Endothelial cell of umbilical vein (primary cell): Measurements from ENCODE around the gene ZNF511. TPM values are rescaled to one million over a fixed set of nuclear protein-coding genes. Genes with fewer than 3 reads are reported as not detected.

Source experiments
- BruUV-seq: library from RNA; stranded (reverse); fragments of 400-500 nt; replicated peaks from 2 replicates; lab custom pipeline; 2021; lab: Mats Ljungman, UMichigan
- CTCF ChIA-PET: fragments of 300-600, 350-600 bp; sonication (Branson Sonifier 250); formaldehyde crosslinking; loops from one replicate; lab custom pipeline; 2021; ENCODE audit warnings: antibody characterized with exemption, inconsistent platforms; lab: Charles Lee
- POLR2A ChIA-PET: fragments of 300-600, 350-600 bp; sonication (Branson Sonifier 250); formaldehyde crosslinking; loops from one replicate; lab custom pipeline; 2021; ENCODE audit warnings: antibody characterized with exemption, inconsistent platforms; lab: Charles Lee
- DNase-seq: peaks from one replicate; pipeline ENCODE4 v3.0.0-alpha.2; 2011; ENCODE audit warnings: low read depth, low spot score
- FAIRE-seq: peaks from 2 replicates; lab custom pipeline; 2011; peaks lifted over from hg19 to GRCh38; lab: Jason Lieb, UNC
- H2AFZ ChIP-seq: 2 replicates; pipeline ENCODE4 v1.6.0; 2012; ENCODE audit warnings: low read depth, low read length, control low read depth, inconsistent platforms
- H3K27ac ChIP-seq: 2 replicates; pipeline ENCODE4 v1.5.1; 2011; ENCODE audit warnings: low read depth, mild to moderate bottlenecking, control low read depth, low read length, moderate library complexity; ENCODE audit not compliant: insufficient read depth
- H3K27me3 ChIP-seq, 2 experiments: 2 replicates each; pipeline versions ENCODE4 v1.6.0 to v1.6.1; 2011; ENCODE audit warnings: low read length in 2 of 2, mixed read lengths in 1 of 2; ENCODE audit not compliant: control insufficient read depth in 2 of 2, insufficient read depth in 2 of 2
- H3K36me3 ChIP-seq, 2 experiments: 2 replicates in 1 of 2; 3 replicates in 1 of 2; pipeline ENCODE4 v1.5.1; 2011; ENCODE audit warnings: low read length in 2 of 2, mild to moderate bottlenecking in 1 of 2, moderate library complexity in 1 of 2; ENCODE audit not compliant: control insufficient read depth in 2 of 2, insufficient read depth in 2 of 2; ENCODE audit errors: extremely low read depth in 1 of 2
- H3K4me1 ChIP-seq: 3 replicates; pipeline ENCODE4 v1.5.1; 2011; ENCODE audit warnings: mild to moderate bottlenecking, low read length; ENCODE audit not compliant: control insufficient read depth, insufficient read depth; ENCODE audit errors: extremely low read depth
- H3K4me2 ChIP-seq: 2 replicates; pipeline ENCODE4 v1.6.1; 2011; ENCODE audit warnings: low read length, control low read depth, mixed read lengths; ENCODE audit not compliant: insufficient read depth
- H3K4me3 ChIP-seq, 3 experiments: fragments of 200-600 bp in 1 of 3; sonication (generic), shearing (Covaris generic) in 1 of 3; replicated peaks in 1 of 3; 2 replicates each; pipeline ENCODE4 v1.5.1; 2011 to 2016; ENCODE audit warnings: control low read depth in 3 of 3, low read length in 3 of 3, mild to moderate bottlenecking in 2 of 3, inconsistent platforms in 1 of 3, low read depth in 1 of 3, moderate library complexity in 1 of 3; ENCODE audit not compliant: insufficient read depth in 1 of 3
- H3K79me2 ChIP-seq: 2 replicates; pipeline ENCODE4 v1.6.0; 2012; ENCODE audit warnings: low read length, inconsistent platforms; ENCODE audit not compliant: control insufficient read depth, insufficient read depth
- H3K9ac ChIP-seq: replicated peaks from 2 replicates; pipeline ENCODE3; 2011; ENCODE audit warnings: low read length, control low read depth; ENCODE audit not compliant: insufficient read depth; ENCODE audit errors: extremely low read depth
- H3K9me1 ChIP-seq: replicated peaks from 3 replicates; pipeline ENCODE4 v1.6.0; 2011; ENCODE audit warnings: mild to moderate bottlenecking, low read length; ENCODE audit not compliant: control insufficient read depth, insufficient read depth; ENCODE audit errors: extremely low read depth
- H3K9me3 ChIP-seq: replicated peaks from 2 replicates; pipeline ENCODE4 v1.5.1; 2012; ENCODE audit warnings: low read length, inconsistent platforms; ENCODE audit not compliant: control insufficient read depth, insufficient read depth
- H4K20me1 ChIP-seq: replicated peaks from 2 replicates; pipeline ENCODE3; 2011; ENCODE audit warnings: mild to moderate bottlenecking, low read length; ENCODE audit not compliant: control insufficient read depth, insufficient read depth; ENCODE audit errors: extremely low read depth
- CTCF ChIP-seq, 2 donors: IDR thresholded peaks; 1 replicate in 1 of 2; 2 replicates in 1 of 2; pipeline ENCODE4 v1.5.1; 2011; ENCODE audit warnings: low read length in 2 of 2, mild to moderate bottlenecking in 2 of 2, moderate library complexity in 2 of 2, control low read depth in 1 of 2, inconsistent platforms in 1 of 2, low read depth in 1 of 2; ENCODE audit not compliant: insufficient read depth in 1 of 2; ENCODE audit errors: extremely low read depth in 1 of 2
- EZH2 ChIP-seq: IDR thresholded peaks from 2 replicates; pipeline ENCODE4 v1.6.1; 2012; ENCODE audit warnings: borderline replicate concordance, low read depth, mild to moderate bottlenecking, moderate library complexity, low read length, inconsistent platforms; ENCODE audit not compliant: severe bottlenecking
- FOS ChIP-seq: IDR thresholded peaks from 2 replicates; pipeline ENCODE4 v1.6.1; 2011; ENCODE audit warnings: mild to moderate bottlenecking, low read length, moderate library complexity, borderline replicate concordance; ENCODE audit not compliant: insufficient read depth
- GATA2 ChIP-seq: IDR thresholded peaks from 2 replicates; pipeline ENCODE4 v1.7.0; 2011; ENCODE audit warnings: low read depth, mild to moderate bottlenecking, moderate library complexity, mixed read lengths, low read length; ENCODE audit not compliant: insufficient read length, insufficient read depth
- JUN ChIP-seq: IDR thresholded peaks from 2 replicates; pipeline ENCODE4 v1.6.1; 2011; ENCODE audit warnings: borderline replicate concordance, low read depth; ENCODE audit not compliant: insufficient read length, insufficient read depth
- MYC ChIP-seq: IDR thresholded peaks from one replicate; pipeline ENCODE4 v1.6.1; 2011; ENCODE audit warnings: mild to moderate bottlenecking, low read depth, low read length
- POLR2A ChIP-seq: IDR thresholded peaks from 2 replicates; pipeline ENCODE4 v1.6.1; 2012; ENCODE audit warnings: low read depth, mild to moderate bottlenecking, control low read depth, low read length
- POLR2AphosphoS5 ChIP-seq: IDR thresholded peaks from 2 replicates; pipeline ENCODE4 v1.6.1; 2012; ENCODE audit warnings: low read depth, mild to moderate bottlenecking, control low read depth, low read length, moderate library complexity; ENCODE audit not compliant: insufficient read depth
- dilution Hi-C: fragments of 300-500 bp; cut with MboI; formaldehyde crosslinking; loops from one replicate; pipeline ENCODE4 v1.15.0; 2019; ENCODE audit warnings: low sequenced_read_pairs; ENCODE audit not compliant: extremely low pct_ligation_motif_present
- intact Hi-C: fragments of 100-400 bp; cut with micrococcal nuclease; formaldehyde crosslinking; loops from one replicate; pipeline ENCODE4 v1.10.0; 2022
- polyA plus RNA-seq, 4 experiments: library from polyadenylated mRNA; depleted of rRNA in 3 of 4; stranded (reverse) in 3 of 4; unstranded in 1 of 4; fragments of >200 nt; gene quantifications; 2 replicates each; pipeline versions ENCODE4 v1.2.1 to v1.2.3, GENCODE V29; 2011 to 2012; ENCODE audit warnings: missing spikeins in 1 of 4
- total RNA-seq: library from RNA; stranded (reverse); gene quantifications from 2 replicates; pipeline ENCODE4 v1.2.3, GENCODE V29; 2021
- TF ChIP-seq, protein P1 (sequence below): IDR thresholded peaks from 2 replicates; pipeline ENCODE4 v1.6.1; 2011; ENCODE audit not compliant: insufficient read depth, insufficient read length

The ZNF511 gene
- total and polyA plus RNA-seq, 2 donors (not counting 3 experiments of a cell fraction or from before 2014, with no cell fraction given): 25.6 to 37.9 TPM

DNA sequence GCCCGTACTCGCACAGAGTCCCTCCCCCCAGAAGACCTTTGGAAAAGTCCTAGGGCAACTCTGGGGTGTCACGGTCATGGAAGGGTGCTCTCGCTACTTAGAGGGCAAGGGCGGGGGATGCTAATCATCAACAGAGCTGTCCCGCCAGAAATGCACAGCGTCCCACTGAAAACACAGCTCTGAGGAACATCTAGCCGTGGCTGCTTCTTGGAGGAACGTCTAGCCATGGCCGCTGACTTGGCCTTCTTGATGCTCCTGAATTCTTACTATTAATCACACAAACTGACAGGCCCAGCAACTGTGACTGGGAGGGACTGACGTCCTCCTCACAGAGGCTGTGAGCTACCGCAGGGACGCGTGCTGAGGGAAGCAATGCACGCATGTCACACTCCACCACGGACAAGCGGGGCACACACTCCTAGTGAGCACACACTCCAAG is 1.8 kb upstream of the ZNF511 start:
- CTCF ChIA-PET: interaction anchor here (1.2 kb wide), 1 partner anchor 14 kb away, joined by 9 read pairs; no protein-coding TSS in a partner anchor
- intact Hi-C loops: loop anchor here (1.0 to 10.0 kb wide), 4 partner anchors 48 to 642 kb away; partner anchors contain the start of genes ECHS1 and MTG1

More for the DNA sequence above, 1.8 kb upstream of the ZNF511 start:
- BruUV-seq: no TSS peak
- Histone ChIP-seq H3K4me1 (peaks cover 7% of the 10 kb centered on the region), H3K36me3 (peaks cover 6 to 12% of the 10 kb centered on the region in 2 experiments), H4K20me1 (no peaks in the 10 kb centered on the region), H3K9me3 (no peaks in the 10 kb centered on the region), H3K79me2 (peaks cover 41% of the 10 kb centered on the region), H3K4me2 (no peak overlapping the region), H3K4me3 (no peak overlapping the region), H2AFZ (no peak overlapping the region), H3K27ac (no peak overlapping the region), H3K9me1 (no peaks in the 10 kb centered on the region), H3K9ac (no peak overlapping the region), H3K27me3 (no peaks in the 10 kb centered on the region)
- TF ChIP-seq JUN (no peak), POLR2A (no peak), CTCF (IDR thresholded peaks at IDR 0.05; ENCODE audit: extremely low read depth in 1 of 2, insufficient read depth in 1 of 2, low read depth in 1 of 2, low read length in 2 of 2) (no peak), EZH2 (no peak), GATA2 (no peak), FOS (no peak), MYC (no peak), POLR2AphosphoS5 (no peak)
- TF ChIP-seq, protein P1, sequence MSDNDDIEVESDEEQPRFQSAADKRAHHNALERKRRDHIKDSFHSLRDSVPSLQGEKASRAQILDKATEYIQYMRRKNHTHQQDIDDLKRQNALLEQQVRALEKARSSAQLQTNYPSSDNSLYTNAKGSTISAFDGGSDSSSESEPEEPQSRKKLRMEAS: no peak
- POLR2A ChIA-PET: no interaction called here
- FAIRE-seq (no peak), DNase-seq (no peak)
- dilution Hi-C loops: no loop called here
